Adipose tissue (tissue), 3 donors: ENCODE measurements around the gene MGST2. TPM values are rescaled to one million over a fixed set of nuclear protein-coding genes. Genes with fewer than 3 reads are reported as not detected.

Source experiments
- H3K27ac ChIP-seq: one replicate; pipeline ENCODE4 v1.5.1; 2013; ENCODE audit warnings: low read depth, low read length
- WGBS, 3 donors: extraction: QIAGEN DNeasy Blood & Tissue Kit; methylation state at CpG; one replicate each; pipeline ENCODE4 v1.1.7; 2013; 5-methylcytosine and 5-hydroxymethylcytosine counted together
- polyA plus RNA-seq, 3 donors: library from polyadenylated mRNA; stranded (reverse); fragments of 200-250 nt; gene quantifications; one replicate each; pipeline ENCODE4 v1.2.3, GENCODE V29; 2013
- donor health status: healthy with polysubstance abuse.
- donor health status: Bipolar disorder and iron deficiency.
- donor health status: healthy.

MGST2 gene
- polyA plus RNA-seq, 3 donors, result 46.3 to 66.1 (median 61.1) TPM

DNA sequence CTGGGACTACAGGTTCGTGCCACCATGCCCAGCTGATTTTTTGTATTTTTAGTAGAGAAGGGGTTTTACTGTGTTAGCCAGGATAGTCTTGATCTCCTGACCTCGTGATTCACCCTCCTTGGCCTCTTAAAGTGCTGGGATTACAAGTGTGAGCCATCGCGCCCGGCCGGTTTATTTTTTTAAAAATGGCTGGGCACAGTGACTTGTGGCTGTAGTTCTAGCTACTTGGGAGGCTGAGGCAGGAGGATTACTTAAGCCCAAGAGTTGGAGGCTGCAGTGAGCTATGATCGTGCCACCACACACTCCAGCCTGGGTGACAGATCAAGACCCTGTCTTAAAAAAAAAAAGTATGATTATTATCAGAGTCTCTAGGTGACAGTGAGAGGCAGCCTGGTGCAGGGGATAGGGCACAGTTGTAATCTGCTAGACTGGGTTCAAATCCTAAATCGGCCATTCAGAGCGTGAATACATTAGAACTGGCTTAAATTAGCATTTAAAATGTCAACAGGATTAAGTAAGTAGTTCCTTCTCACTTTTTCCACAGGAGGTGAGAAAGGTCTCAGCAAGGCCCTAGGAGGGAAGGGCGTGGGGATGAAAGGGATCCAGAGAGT is 435 bp upstream of the MGST2 start:
- WGBS, 3 donors, result 63 to 71% (median 68%) methylated on average over 10 of the region's 10 CpGs
- H3K27ac ChIP-seq, result no peak overlapping the region

DNA sequence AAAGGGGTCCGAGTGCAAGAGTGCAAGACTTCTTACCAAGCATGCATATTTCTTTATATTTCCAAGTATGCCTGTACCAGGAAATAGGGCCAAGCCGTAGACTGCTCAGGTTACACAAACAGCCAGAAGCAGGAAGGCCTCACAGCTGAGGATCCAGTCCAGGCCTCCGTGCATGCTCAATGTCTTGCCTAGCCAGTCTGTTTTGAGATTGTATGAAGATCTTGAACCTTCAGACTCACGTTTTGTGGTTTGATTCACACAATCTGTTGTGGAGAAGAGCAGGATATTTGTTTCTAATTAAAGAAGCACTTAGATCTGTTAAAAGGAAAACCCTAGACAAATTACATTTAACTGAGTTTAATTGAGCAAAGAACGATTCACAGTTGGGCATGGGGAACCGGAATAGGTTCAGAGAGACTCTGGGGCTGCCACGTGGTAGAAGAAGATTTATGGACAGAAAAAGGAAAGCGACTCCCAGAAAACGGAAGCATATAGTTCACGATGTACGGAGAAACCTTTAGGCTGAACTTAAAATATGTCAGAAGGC is 1.2 kb downstream of the MGST2 start:
- H3K27ac ChIP-seq, result no peak overlapping the region
- 29 to 38% (median 33%) methylated on average over 11 of the region's 11 CpGs for whole genome bisulfite sequencing, 3 donors

DNA sequence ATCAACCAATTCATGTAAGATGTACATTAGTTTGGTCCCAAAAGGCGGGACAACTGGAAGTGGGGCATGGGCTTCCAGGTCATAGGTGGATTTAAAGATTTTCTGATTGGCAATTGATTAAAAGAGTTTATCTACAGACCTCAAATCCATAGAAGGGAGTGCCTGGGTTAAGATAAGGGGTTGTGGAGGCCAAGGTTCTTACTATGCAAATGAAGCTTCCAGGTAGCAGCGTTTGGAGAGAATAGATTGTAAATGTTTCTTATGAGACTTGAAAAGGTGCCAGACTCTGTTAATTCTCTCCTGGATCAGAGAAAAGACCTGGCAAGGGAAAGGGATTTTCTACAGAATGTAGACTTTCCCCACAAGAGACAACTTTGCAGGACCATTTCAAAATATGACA is 2.4 kb downstream of the MGST2 start:
- 55 to 82% (median 74%) methylated on average over 2 of the region's 2 CpGs for WGBS, 3 donors
- H3K27ac ChIP-seq, result no peak overlapping the region

DNA sequence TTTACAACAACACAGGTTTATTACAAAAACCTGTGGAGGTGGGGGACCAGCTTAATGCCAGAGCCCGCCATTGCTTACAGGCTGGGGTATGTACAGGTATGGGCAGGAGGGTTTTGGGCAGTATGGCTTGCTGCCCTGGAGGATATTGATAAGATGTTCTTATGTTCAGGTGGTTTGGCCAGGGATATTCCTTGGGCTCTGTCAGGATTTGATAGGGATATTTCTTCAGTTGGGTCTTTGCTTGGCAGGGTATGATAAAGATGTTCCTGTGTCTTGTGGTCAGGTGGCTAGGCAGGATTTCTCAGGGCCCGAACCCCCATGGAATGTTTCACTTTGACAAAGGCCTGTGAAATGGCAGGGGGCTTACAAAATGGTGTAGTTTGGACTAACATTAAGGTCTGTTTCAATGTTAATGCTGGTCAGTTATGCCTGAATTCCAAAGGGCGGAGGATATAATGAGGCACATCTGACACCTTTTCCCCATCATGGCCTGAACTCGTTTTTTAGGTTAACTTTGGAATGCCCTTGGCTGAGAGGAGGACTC is 3.1 kb downstream of the MGST2 start:
- 87 to 90% (median 88%) methylated on average over 4 of the region's 4 CpGs for WGBS, 3 donors
- H3K27ac ChIP-seq, result no peak overlapping the region

DNA sequence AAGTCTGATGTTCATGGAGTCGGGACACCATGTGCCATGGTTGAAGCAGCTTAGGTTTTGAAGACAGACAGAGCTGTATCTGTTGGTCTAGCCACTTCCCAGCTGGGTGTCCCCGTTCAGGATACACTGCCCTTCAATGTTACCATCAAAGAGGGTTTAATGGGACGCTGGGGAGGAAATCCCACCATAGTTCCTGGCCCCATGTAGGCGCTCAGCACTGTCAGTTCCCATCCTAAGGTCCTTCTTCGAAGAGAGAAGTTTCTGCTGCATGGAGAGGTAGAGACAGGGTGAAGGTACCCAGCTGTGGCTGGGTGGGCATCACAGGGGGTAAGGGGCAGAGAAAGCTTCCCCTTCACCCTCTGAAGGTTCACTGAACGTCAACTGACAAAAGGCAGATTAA is 3.7 kb downstream of the MGST2 start:
- WGBS, 3 donors, result 72 to 85% (median 79%) methylated on average over 6 of the region's 6 CpGs
- no peak overlapping the region for H3K27ac ChIP-seq

DNA sequence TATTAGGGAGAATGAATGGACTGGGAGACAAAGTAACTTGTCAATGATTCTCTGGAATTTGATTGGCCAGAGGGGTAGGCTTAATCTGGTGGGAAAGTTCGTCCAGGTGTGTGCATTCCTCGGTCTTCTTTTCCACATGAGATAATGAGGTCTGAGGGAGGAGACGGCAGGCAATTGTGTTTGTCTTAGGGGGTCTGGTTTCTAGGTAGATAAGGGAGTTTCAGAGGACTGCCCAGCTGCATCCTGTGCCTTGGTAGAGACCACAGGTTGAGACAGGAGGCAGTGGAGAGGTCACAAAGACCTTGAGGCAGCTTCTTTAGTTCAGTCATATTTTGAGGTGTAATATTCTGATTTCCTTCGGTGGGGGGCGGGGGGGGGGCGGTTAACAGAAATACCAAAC is 4.3 kb downstream of the MGST2 start:
- 27 to 71% (median 68%) methylated on average over 6 of the region's 6 CpGs for WGBS, 3 donors
- no peak overlapping the region for H3K27ac ChIP-seq

DNA sequence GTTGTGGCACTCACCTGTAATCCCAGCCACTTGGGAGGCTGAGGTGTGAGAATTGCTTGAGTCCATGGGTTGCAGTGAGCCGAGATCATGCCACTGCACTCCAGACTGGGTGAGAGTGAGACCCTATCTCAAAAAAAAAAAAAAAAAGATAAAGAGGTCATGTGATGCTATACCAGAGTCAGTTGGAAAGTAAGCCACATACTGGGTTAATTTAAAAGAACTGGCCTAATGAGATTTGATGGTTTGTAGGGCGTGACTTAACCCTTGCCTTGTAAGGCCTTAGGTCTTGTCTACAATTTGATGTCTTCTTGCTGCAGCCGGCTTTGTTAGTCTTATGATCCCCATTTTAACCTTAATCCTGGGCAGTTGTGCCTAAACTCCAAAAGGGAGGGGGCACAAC is 5.2 kb downstream of the MGST2 start:
- H3K27ac ChIP-seq, result no peak overlapping the region
- 92 to 96% (median 95%) methylated on average over 3 of the region's 3 CpGs for WGBS, 3 donors

DNA sequence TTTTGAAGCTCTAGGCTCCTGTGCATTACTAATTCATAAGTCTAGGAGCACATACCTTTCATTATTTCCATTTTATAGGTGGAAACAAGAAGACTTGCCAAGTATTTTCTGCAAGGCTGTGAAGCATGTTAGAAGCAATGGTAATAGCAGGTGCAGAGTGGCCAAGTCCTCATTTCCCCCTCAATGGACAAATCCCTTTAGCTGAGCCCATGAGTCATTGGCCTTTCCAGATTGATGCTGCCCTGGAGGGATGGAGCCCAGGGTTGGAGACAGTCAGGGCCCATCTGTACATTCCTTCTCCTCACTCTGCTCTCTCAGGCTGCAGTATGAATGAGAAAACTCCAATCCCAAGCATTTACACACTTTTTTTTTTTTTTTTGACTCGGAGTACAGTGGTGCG is 6.6 kb downstream of the MGST2 start:
- WGBS, 3 donors, result 100% methylated on average over 2 of the region's 2 CpGs
- H3K27ac ChIP-seq, result no peak overlapping the region

DNA sequence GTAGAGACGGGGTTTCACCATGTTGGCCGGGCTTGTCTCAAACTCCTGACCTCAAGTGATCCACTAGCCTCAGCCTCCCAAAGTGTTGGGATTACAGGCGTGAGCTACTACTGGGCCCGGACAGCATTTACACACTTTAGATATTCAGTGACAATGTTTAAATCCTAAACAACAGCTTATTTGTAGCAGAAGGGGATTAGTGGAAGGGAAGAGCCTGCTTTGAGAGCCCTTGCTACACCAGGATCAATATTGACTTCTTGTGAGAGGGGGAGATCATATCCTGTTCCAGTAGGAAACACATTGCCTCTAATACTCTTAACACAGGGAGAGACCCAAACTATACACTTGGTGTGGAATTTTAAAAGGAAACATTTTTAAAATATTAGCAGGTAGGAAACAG is 7.1 kb downstream of the MGST2 start:
- no peak overlapping the region for H3K27ac ChIP-seq
- 87 to 97% (median 97%) methylated on average over 4 of the region's 4 CpGs for WGBS, 3 donors

DNA sequence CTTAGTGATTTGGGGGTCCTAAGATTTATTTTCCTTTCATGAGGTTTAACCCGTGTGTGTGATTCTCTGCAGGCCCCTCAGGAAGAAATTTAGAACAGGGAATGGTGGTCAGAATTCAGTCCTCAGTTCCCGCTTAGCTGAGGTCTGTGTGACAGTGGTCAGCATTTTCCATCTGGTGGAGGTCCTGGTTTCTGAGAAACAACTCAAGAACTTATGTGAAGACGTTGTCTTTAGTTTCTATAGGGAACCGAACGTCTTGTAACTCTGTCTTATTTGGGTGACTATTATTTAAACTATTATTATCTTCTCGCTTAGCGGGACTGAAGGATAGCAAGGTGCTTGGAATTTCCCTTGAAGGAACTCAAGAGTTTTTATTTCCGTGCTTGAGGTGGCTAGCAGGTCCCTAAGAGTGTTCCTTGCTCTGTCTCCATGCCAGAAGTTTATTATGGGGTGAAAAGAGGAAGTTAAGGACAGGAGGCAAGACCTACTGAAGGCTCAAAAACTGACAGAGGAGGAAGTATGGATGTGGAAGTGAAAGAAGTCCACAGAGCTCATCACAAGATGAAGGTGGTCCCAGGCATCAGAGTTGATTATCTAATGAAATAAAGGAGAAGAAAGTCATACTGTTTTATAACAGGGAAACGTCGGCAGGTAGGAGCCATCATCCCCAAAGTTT is 9.4 kb downstream of the MGST2 start:
- 73 to 90% (median 78%) methylated on average over 10 of the region's 10 CpGs for WGBS, 3 donors
- H3K27ac ChIP-seq, result no peak overlapping the region

DNA sequence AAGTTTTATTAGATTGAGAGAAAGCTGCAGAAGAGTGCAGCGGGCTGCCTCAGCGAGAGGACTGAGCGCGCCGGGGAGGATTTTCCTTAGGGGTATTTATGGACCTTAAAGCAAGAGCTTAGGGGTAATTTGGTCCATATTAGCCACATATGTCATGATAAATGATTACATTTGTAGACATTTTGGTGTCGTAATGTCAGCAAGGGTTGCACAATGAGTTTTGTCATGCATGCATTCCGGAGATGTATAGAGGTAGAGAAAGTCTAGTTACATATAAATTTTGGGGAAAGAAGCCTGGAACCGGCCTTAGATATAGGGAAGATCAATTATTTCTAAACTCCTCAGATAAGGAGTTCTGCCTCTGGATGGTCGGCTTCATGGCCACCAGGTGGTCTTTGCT is 10.0 kb downstream of the MGST2 start:
- no peak overlapping the region for H3K27ac ChIP-seq
- WGBS, 3 donors, result 84 to 95% (median 86%) methylated on average over 9 of the region's 9 CpGs

DNA sequence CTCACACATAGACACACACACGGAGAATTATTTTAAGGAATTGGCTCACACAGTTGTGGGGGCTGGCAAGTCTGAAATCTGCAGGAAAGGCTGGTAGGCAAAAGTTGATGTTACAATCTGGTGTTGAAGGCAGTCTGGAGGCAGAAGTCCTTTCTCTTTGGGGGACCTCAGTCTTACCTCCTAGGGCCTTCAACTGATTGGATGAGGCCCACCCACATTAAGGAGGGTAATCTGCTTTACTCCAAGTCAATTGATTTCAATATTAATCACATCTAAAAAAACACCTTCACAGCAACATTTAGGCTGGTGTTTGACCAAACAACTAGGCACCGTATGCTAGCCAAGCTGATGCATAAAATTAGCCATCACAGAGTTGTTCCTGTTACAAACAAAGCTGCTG is 10.7 kb downstream of the MGST2 start:
- WGBS, 3 donors, result 78 to 93% (median 86%) methylated on average over 2 of the region's 2 CpGs
- H3K27ac ChIP-seq, result no peak overlapping the region

DNA sequence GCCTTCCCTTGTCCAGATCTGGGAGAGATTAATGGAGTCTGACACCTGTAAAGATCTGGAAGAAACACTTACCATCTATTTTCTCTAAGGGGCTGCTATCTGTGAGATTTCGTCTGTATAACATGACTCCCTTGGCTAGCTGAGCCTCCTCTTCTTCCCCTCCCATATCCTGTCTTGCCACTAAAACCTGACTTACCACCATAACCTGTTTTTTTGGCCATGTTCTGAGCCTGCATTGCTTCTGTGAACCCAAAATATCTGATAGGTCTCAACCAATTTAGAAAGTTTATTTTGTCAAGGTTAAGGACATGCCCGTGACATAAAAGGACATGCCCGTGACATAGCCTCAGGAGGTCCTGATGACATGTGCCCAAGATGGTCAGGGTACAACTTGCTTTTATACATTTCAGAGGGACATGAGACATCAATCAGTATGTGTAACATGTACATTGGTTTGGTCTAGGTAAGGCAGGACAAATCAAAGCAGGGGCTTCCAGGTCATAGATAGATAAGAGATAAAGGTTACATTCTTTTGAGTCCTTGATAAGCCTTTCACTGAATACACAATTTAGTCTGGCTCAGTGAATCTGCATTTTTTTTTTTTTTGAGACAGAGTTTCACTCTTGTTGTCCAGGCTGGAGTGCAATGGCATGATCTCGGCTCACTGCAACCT is 11.4 kb downstream of the MGST2 start:
- 84 to 86% (median 86%) methylated on average over 4 of the region's 4 CpGs for WGBS, 3 donors
- no peak overlapping the region for H3K27ac ChIP-seq

DNA sequence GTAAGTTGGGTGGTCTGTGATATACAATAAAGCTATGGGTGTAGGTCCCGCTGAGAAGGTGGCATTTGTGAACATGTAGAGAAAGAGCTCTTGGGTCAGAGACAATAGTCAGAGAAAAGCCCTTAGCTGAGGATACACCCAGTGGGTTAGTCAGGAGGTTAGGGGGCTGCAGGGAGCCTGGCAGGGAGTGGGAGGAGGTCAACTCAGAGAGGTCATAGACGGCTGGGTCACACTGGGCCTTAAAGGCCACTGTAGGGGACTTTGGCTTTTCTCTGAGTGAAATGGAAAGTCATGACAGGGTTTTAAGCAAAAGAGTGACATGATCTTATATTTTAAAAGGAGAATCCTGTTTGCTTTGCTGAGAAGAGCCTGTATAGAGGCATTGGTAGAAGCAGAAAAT is 16.7 kb downstream of the MGST2 start:
- H3K27ac ChIP-seq, result no peak overlapping the region

DNA sequence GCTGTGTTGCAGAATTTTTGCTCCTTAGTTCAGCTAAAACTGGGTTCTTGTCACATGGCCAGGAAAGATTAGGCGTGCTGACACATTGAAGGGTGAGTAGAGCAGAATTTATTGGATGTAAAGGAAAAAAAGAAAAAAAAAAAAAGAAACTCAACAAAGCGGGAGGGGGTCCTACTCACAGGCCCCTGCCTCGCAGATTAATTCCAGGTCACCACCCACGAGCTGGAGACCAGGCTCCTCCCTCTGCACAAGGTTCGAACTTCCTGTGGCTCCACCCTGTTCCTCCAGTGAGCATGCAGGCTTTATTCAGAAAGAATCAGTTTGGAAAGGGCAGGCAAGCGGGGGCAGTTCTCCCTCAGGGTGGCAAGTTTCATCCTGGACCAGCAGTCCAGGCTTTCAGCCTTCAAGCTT is 17.1 kb downstream of the MGST2 start:
- H3K27ac ChIP-seq, result no peak overlapping the region
- 49 to 68% (median 50%) methylated on average over 6 of the region's 6 CpGs for WGBS, 3 donors

More for the DNA sequence above, 16.7 kb downstream of the MGST2 start:
- WGBS, 3 donors, result 79 to 90% (median 88%) methylated on average over 2 of the region's 2 CpGs

DNA sequence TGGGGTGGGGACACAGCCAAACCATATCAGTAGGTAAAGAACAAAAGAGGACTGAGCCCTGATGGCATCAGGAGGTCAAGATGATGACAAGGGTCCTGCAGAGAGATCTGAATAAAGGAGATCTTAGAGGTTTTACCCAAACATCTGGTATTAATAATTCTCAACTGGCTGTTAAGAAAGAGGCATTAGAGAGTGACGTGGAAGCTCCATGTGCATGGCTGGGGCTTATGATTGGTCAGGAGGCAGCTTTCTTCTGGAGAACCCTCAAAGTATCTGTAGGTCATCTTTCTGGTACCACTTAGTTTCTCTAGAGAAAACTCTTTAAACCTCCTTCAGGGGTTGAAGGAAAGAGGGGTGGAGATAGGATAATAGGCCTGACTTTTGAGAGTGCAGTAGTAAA is 18.7 kb downstream of the MGST2 start:
- 87 to 96% (median 93%) methylated on average over 1 of the region's 1 CpG for WGBS, 3 donors

DNA sequence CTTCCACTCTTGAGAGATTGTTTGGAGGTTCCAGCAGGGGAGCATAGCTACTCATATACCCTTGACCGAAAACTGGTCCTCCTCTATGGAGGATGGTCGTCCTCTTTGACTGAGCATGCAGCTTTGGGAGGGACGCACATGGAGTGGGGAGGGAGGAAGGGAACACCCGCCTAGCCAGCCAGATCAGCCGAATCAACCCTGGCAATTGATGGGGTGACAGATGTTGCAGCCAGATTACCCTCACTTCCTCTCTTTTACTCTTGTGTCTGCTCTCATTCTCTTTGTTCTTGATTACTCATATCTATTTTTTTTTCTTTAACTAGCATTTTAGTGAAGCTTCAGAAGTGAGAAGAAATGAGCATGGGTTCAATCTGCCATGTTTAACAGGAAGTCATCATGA is 19.6 kb downstream of the MGST2 start:
- H3K27ac ChIP-seq, result no peak overlapping the region
- 74 to 100% (median 79%) methylated on average over 5 of the region's 5 CpGs for WGBS, 3 donors

More for the DNA sequence above, 18.7 kb downstream of the MGST2 start:
- no peak overlapping the region for H3K27ac ChIP-seq

DNA sequence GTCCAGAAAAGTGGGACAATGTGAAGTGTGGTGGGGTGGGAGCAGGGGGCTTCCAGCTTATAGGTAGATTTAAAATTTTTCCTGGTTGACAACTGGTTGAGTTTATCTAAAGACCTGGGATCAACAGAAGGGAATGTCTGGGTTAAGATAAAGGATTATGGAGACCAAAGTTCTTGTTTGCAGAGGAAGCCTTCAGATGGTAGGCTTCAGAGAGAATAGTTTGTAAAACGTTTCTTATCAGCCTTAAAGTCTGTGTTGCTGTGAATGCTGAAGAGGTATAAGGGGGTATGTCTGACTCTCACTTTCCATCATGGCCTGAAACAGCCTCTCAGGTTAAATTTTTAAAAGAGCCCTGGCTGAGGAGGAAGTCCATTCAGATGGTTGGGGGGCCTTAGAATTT is 20.5 kb downstream of the MGST2 start:
- no peak overlapping the region for H3K27ac ChIP-seq
- 42 to 85% (median 83%) methylated on average over 1 of the region's 1 CpG for WGBS, 3 donors

DNA sequence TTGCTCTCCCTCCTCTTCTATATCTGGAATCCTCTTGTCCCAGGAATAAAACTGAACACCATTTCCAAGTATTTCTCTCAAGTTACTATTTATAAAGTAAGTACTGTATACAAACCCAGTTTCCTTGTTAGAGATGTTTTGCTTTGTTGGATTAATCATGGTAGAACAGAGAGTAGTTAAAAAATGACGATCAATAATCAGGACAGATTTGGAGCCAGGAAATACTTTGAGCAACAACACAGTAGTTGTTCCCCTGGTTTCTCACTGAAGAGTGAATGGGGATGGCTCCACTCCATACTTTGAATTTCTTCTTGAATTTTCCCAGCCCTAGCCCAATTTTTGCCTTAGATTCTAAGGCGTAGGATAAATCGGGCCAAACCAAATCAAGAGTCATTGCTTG is 21.4 kb downstream of the MGST2 start:
- 73 to 84% (median 82%) methylated on average over 3 of the region's 3 CpGs for WGBS, 3 donors
- H3K27ac ChIP-seq, result no peak overlapping the region
